ENCODE measurements around the gene KAT7. TPM values are rescaled to one million over a fixed set of nuclear protein-coding genes. Genes with fewer than 3 reads are reported as not detected.
A peak's percentile ranks its signal among the peaks of the same experiment; 100 is the strongest.

The KAT7 gene
- total RNA-seq, 1 experiment from 2014 or later = 38.2 TPM

GRCh38 chr17:49809056-49809455 is 20.6 kb downstream of the KAT7 start:
- no peak for DNase-seq (ENCODE audit: low read depth)

GRCh38 chr17:49814781-49815529 is 26.5 kb downstream of the KAT7 start:
- DNase-seq (ENCODE audit: low read depth) = no peak

- peak; percentile 19 for DNase-seq (ENCODE audit: low read depth)
Measured at GRCh38 chr17:49815761-49816281, 27.3 kb downstream of the KAT7 start.

- DNase-seq (ENCODE audit: low read depth) = no peak
Measured at GRCh38 chr17:49817993-49818392, 29.5 kb downstream of the KAT7 start.

GRCh38 chr17:49819138-49819537 is 30.7 kb downstream of the KAT7 start:
- no peak for DNase-seq (ENCODE audit: low read depth)

- no peak for DNase-seq (ENCODE audit: low read depth)
Measured at GRCh38 chr17:49819651-49820050, 31.2 kb downstream of the KAT7 start.

- DNase-seq (ENCODE audit: low read depth) = no peak
Measured at GRCh38 chr17:49820773-49821172, 32.3 kb downstream of the KAT7 start.

GRCh38 chr17:49821466-49821865 is 33.0 kb downstream of the KAT7 start:
- no peak for DNase-seq (ENCODE audit: low read depth)

- no peak for DNase-seq (ENCODE audit: low read depth)
Measured at GRCh38 chr17:49821916-49822315, 33.4 kb downstream of the KAT7 start.

- DNase-seq (ENCODE audit: low read depth) = peak; percentile 69
Measured at GRCh38 chr17:49822829-49823228, 34.3 kb downstream of the KAT7 start.

GRCh38 chr17:49823614-49824013 is 35.1 kb downstream of the KAT7 start:
- DNase-seq (ENCODE audit: low read depth) = peak; percentile 45

- DNase-seq (ENCODE audit: low read depth) = no peak
Measured at GRCh38 chr17:49825645-49826044, 37.2 kb downstream of the KAT7 start.

- peak; percentile 43 for DNase-seq (ENCODE audit: low read depth)
Measured at GRCh38 chr17:49828325-49828724, 39.8 kb downstream of the KAT7 start.

- peak; percentile 22 for DNase-seq (ENCODE audit: low read depth)
Measured at GRCh38 chr17:49829026-49829425, 40.5 kb downstream of the KAT7 start.

- no peak for DNase-seq (ENCODE audit: low read depth)
Measured at GRCh38 chr17:49830605-49831004, 42.1 kb downstream of the KAT7 start.

- DNase-seq (ENCODE audit: low read depth) = no peak
Measured at GRCh38 chr17:49832840-49833599, 44.5 kb downstream of the KAT7 start.

- DNase-seq (ENCODE audit: low read depth) = no peak
Measured at GRCh38 chr17:49834118-49834743, 45.8 kb downstream of the KAT7 start.

GRCh38 chr17:49835472-49835871 is 47.0 kb downstream of the KAT7 start:
- no peak for DNase-seq (ENCODE audit: low read depth)

- peak; percentile 24 for DNase-seq (ENCODE audit: low read depth)
Measured at GRCh38 chr17:49836111-49837030, 47.9 kb downstream of the KAT7 start.

GRCh38 chr17:49839455-49839854 is 51.0 kb downstream of the KAT7 start:
- DNase-seq (ENCODE audit: low read depth) = no peak

- DNase-seq (ENCODE audit: low read depth) = no peak
Measured at GRCh38 chr17:49841548-49841947, 53.1 kb downstream of the KAT7 start.
